Peyer's patch (tissue), 4 donors: Measurements from ENCODE around the gene OST4. TPM values are rescaled to one million over a fixed set of nuclear protein-coding genes. Genes with fewer than 3 reads are reported as not detected.
"Not testable (repeated sequence)": the region's sequence is repeated elsewhere in the genome, so short reads cannot be mapped to it uniquely, and the experiment has no call there.

Experiments used
- DNase-seq, 3 donors: peaks; one replicate each; pipeline ENCODE4 v3.0.0-alpha.2; 2017 to 2019
- H3K27ac ChIP-seq, 4 donors: fragments of 200-600 bp; sonication (generic); one replicate each; pipeline ENCODE4 v1.5.1; 2016 to 2019
- H3K27me3 ChIP-seq, 2 donors: fragments of 200-600 bp; sonication (generic); one replicate each; pipeline ENCODE4 v1.5.1; 2019
- H3K36me3 ChIP-seq, 3 donors: fragments of 200-600 bp; sonication (generic); one replicate each; pipeline ENCODE4 v1.5.1; 2016 to 2019
- H3K4me1 ChIP-seq, 4 donors: fragments of 200-600 bp; sonication (generic); one replicate each; pipeline ENCODE4 v1.5.1; 2016 to 2019
- H3K4me3 ChIP-seq, 4 donors: fragments of 200-600 bp; sonication (generic); 1 replicate in 3 of 4; 2 replicates in 1 of 4; pipeline ENCODE4 v1.5.1; 2016 to 2019; ENCODE audit warnings: mild to moderate bottlenecking in 1 of 4
- H3K9me3 ChIP-seq, 4 donors: fragments of 200-600 bp; sonication (generic); one replicate each; pipeline ENCODE4 v1.5.1; 2016 to 2019; ENCODE audit warnings: mild to moderate bottlenecking in 1 of 4
- POLR2A ChIP-seq, 2 donors: fragments of 450-650 bp; IDR thresholded peaks; one replicate each; pipeline ENCODE4 v1.5.1; 2017; ENCODE audit warnings: antibody characterized with exemption in 2 of 2, mild to moderate bottlenecking in 2 of 2, moderate library complexity in 2 of 2
- total RNA-seq, 4 donors: library from RNA; depleted of rRNA; stranded (reverse); fragments of >200 nt; gene quantifications; one replicate each; pipeline ENCODE4 v1.1.0, GENCODE V29; 2016
- TF ChIP-seq, protein P1 (sequence below), 6 experiments: fragments of 450-650 bp in 4 of 6; fragments of 200-600 bp in 2 of 6; sonication (generic) in 1 of 6; IDR thresholded peaks; one replicate each; pipeline ENCODE4 v1.5.1; 2017 to 2019; ENCODE audit warnings: antibody characterized with exemption in 6 of 6, mild to moderate bottlenecking in 3 of 6, moderate library complexity in 1 of 6

The OST4 gene
- total RNA-seq, 4 donors from 2014 or later: 136 to 329 (median 225) TPM

DNA sequence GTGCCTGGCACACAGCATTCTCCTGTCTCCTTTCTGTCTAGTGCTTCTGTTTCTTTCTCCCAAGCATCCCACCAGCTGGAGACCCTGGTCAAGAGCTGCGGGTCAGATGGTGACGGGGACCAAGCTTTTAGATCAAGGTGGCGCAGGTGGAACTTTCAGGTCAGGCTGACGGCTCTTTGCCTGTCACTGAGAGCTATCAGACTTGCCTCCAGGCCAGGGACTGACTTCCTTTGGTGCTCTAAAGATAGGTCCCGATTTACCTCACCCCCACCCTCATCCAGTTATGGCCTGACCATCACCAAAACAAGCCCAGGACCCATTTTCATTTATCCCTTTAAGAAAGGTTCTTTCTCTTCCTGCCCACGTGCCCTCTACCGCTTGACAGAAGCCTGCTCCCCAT, 5.8 kb upstream of the OST4 start:
- DNase-seq: no peak
- Histone ChIP-seq H3K4me1 (peaks cover 3 to 54% (median 13%) of the 10 kb centered on the region in 4 donors), H3K36me3 (no peaks in the 10 kb centered on the region), H3K27ac (peak overlapping the region in 3 of 4 donors; percentile 10 to 90 (median 31)), H3K4me3 (no peak overlapping the region), H3K9me3 (no peaks in the 10 kb centered on the region), H3K27me3 (no peaks in the 10 kb centered on the region)
- TF ChIP-seq, protein P1, sequence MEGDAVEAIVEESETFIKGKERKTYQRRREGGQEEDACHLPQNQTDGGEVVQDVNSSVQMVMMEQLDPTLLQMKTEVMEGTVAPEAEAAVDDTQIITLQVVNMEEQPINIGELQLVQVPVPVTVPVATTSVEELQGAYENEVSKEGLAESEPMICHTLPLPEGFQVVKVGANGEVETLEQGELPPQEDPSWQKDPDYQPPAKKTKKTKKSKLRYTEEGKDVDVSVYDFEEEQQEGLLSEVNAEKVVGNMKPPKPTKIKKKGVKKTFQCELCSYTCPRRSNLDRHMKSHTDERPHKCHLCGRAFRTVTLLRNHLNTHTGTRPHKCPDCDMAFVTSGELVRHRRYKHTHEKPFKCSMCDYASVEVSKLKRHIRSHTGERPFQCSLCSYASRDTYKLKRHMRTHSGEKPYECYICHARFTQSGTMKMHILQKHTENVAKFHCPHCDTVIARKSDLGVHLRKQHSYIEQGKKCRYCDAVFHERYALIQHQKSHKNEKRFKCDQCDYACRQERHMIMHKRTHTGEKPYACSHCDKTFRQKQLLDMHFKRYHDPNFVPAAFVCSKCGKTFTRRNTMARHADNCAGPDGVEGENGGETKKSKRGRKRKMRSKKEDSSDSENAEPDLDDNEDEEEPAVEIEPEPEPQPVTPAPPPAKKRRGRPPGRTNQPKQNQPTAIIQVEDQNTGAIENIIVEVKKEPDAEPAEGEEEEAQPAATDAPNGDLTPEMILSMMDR (IDR thresholded peaks at IDR 0.05): no peak
- TF ChIP-seq POLR2A (IDR thresholded peaks at IDR 0.05): no peak

DNA sequence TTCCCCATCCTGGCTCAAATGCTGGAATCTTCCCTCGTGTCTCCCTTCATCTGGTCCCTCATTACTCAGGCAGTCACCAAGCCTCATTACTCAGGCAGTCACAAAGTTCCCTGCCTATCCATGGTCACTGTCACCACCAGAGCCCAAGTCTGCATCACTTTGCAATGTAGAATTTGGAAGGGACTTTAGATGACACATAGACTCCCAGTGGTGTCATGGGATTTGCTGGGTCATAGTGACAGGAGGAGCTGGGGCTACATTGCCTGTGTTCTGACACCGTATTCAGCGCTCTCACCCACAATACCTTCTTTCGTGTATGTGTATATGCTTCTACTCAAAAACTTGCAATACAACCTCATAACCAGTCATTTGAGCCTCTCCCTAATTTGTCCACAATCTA, 4.9 kb upstream of the OST4 start:
- Histone ChIP-seq H3K4me1 (peaks cover 0 to 47% (median 9%) of the 10 kb centered on the region in 4 donors), H3K36me3 (no peaks in the 10 kb centered on the region), H3K9me3 (no peaks in the 10 kb centered on the region), H3K27me3 (no peaks in the 10 kb centered on the region), H3K4me3 (no peak overlapping the region), H3K27ac (peak overlapping the region in 3 of 4 donors; percentile 10 to 90 (median 58))
- no peak for TF ChIP-seq POLR2A (IDR thresholded peaks at IDR 0.05)
- TF ChIP-seq, protein P1 (IDR thresholded peaks at IDR 0.05): no peak
- no peak for DNase-seq

DNA sequence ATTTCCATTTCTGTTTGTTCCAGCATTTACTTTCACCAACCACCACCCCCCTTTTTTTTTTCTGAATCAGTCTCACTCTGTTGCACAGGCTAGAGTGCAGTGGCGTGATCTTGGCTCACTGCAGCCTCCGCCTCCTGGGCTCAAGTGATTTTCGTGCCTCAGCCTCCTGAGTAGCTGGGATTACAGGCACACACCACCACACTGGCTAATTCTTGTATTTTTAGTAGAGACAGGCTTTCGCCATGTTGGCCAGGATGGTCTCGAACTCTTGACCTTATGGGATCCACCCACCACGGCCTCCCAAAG, 4.1 kb upstream of the OST4 start:
- H3K4me1 ChIP-seq: peaks cover 0 to 42% (median 11%) of the 10 kb centered on the region in 4 donors

DNA sequence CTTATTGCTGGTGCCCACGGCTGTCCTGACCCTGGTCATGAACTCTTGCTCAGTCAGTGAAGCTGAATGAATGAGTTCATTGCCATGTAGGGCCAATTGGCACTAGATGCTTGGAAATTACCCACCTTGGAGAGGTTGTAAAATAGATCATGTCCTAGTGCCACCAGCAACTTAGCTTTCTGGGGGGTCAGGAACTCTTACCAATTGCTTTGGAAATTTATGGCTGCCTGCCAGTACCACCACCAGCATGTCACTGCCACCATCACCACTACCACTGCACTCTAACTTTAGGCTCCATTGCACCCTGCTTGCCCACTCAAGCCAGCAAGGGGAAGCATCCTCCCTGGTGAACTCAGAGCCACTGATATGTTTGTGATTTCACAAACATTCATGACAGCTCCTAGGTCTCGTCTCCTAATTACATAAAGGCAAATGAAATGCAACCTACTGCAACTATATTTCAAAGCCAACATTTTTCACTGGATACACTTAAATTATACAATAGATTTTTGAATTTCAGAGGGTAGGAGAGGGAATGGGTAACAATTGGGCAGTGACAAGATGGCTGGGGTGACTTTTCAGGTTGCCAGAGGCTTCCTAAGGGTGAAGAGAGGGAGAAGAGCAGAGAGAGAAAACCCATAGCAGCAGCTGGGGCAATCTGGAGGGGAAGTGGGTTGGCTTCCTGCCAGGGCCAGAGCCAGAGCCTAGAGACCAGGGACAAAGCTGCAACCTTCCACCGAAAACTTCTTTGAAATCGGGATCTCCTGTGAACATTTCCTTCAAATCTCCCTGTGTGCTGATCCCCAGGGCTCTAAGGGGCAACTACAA, 3.5 kb upstream of the OST4 start:
- no peak overlapping the region for H3K4me3 ChIP-seq
- no peaks in the 10 kb centered on the region for H3K27me3 ChIP-seq
- DNase-seq: peak in 2 of 3 donors; percentile 77 to 88
- no peaks in the 10 kb centered on the region for H3K36me3 ChIP-seq
- H3K27ac ChIP-seq: peak overlapping the region; percentile 24 to 88 (median 53)
- peaks cover 0 to 43% (median 16%) of the 10 kb centered on the region in 4 donors for H3K4me1 ChIP-seq
- TF ChIP-seq, protein P1 (IDR thresholded peaks at IDR 0.05): no peak
- TF ChIP-seq POLR2A (IDR thresholded peaks at IDR 0.05): no peak
- H3K9me3 ChIP-seq: no peaks in the 10 kb centered on the region

More for the DNA sequence above, 4.1 kb upstream of the OST4 start:
- peak overlapping the region in 3 of 4 donors; percentile 48 to 88 (median 58) for H3K27ac ChIP-seq
- not testable (repeated sequence) for H3K4me3 ChIP-seq, H3K27me3 ChIP-seq, H3K36me3 ChIP-seq, H3K9me3 ChIP-seq, DNase-seq

DNA sequence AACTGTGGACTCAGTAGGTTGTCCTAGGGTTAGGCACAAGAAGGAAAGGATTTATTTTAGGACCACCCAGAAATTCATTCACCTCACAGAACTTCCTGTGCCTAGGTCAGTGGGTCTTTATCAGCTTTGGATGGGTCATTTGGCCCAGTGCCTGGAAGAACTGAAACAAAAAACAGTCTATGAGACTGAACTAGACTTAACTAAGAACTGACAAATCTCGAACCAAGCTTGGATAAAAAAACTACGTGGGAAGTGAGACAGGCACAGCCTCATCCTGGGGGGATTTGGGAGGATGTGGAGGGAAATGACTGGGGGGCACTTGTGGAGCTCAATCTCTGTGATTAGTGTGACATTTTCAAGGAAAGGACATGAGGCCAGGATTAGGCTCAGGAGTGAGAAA, 2.3 kb upstream of the OST4 start:
- DNase-seq: no peak
- peak overlapping the region in 3 of 4 donors; percentile 24 to 88 (median 43) for H3K27ac ChIP-seq
- H3K27me3 ChIP-seq: no peaks in the 10 kb centered on the region
- no peaks in the 10 kb centered on the region for H3K9me3 ChIP-seq
- H3K4me1 ChIP-seq: peaks cover 0 to 54% (median 16%) of the 10 kb centered on the region in 4 donors
- peaks cover 0 to 9% (median 0%) of the 10 kb centered on the region in 3 donors for H3K36me3 ChIP-seq
- no peak overlapping the region for H3K4me3 ChIP-seq
- TF ChIP-seq POLR2A (IDR thresholded peaks at IDR 0.05): no peak
- TF ChIP-seq, protein P1 (IDR thresholded peaks at IDR 0.05): no peak

DNA sequence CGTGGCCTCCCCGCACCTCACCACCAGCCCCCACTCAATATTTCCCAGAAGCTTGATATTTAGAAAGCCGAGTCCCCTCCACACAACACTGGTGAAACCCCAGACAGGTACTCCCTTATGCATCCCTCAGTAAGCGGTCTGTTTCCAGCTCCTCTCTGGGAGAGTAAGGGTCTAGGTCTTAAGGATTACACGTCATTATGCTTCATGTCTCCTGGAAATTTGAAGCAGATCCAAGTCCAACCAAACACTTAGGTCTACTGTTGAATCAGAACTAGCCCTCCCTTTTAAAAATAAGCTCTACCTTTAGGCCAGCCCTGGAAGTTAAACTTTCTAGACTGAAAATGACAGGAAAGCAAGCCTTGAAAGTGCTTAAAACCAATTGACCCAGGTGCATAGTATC, 1.5 kb upstream of the OST4 start:
- DNase-seq: no peak
- H3K9me3 ChIP-seq: no peaks in the 10 kb centered on the region
- no peak for TF ChIP-seq POLR2A (IDR thresholded peaks at IDR 0.05)
- TF ChIP-seq, protein P1 (IDR thresholded peaks at IDR 0.05): no peak
- H3K27ac ChIP-seq: peak overlapping the region; percentile 88 to 96 (median 94)
- H3K27me3 ChIP-seq: no peaks in the 10 kb centered on the region
- H3K4me1 ChIP-seq: peaks cover 0 to 58% (median 16%) of the 10 kb centered on the region in 4 donors
- no peak overlapping the region for H3K4me3 ChIP-seq
- peaks cover 0 to 18% (median 0%) of the 10 kb centered on the region in 3 donors for H3K36me3 ChIP-seq
